ENCODE measurements around the gene NFE2. TPM values are rescaled to one million over a fixed set of nuclear protein-coding genes. Genes with fewer than 3 reads are reported as not detected.

Gene NFE2
- total RNA-seq, 1 donor from 2014 or later = 0.68 TPM

GRCh38 chr12:54257332-54257731 lies 43.5 kb downstream of the NFE2 start:
- DNase-seq (ENCODE audit: low spot score) (no peak), ATAC-seq (no peak)

GRCh38 chr12:54253240-54253639 lies 47.6 kb downstream of the NFE2 start:
- ATAC-seq = no peak
- DNase-seq (ENCODE audit: low spot score) = no peak

GRCh38 chr12:54251667-54252284 lies 49.0 kb downstream of the NFE2 start:
- DNase-seq (ENCODE audit: low spot score) = no peak
- ATAC-seq = peak; percentile 80

- ATAC-seq (no peak), DNase-seq (ENCODE audit: low spot score) (no peak)
Measured at GRCh38 chr12:54249489-54249888, 51.3 kb downstream of the NFE2 start.

- no peak for ATAC-seq
Measured at GRCh38 chr12:54246011-54246641, 54.7 kb downstream of the NFE2 start.

More at GRCh38 chr12:54246011-54246641, 54.7 kb downstream of the NFE2 start:
- no peak for DNase-seq (ENCODE audit: low spot score)

Other genes with a start within 250 kb of the NFE2 start
- gene HOXC4, start 247.2 kb downstream of the NFE2 start, total RNA-seq = 0.10 TPM
- gene SMUG1, start 112.0 kb downstream of the NFE2 start, total RNA-seq = 22.7 TPM
- gene CBX5, start 20.9 kb downstream of the NFE2 start, total RNA-seq = 21.9 TPM
- gene HNRNPA1, start 20.3 kb downstream of the NFE2 start, total RNA-seq = 144 TPM
- gene COPZ1, start 24.1 kb upstream of the NFE2 start, total RNA-seq = 71.7 TPM
- gene GPR84, start 63.5 kb upstream of the NFE2 start, total RNA-seq = not detected
- gene ZNF385A, start 83.7 kb upstream of the NFE2 start, total RNA-seq = 3.3 TPM
- gene ITGA5, start 118.3 kb upstream of the NFE2 start, total RNA-seq = 29.2 TPM
- 0.45 TPM for gene GTSF1, start 172.6 kb upstream of the NFE2 start, total RNA-seq
- gene NCKAP1L, start 196.7 kb upstream of the NFE2 start, total RNA-seq = 5.9 TPM
- gene PDE1B, start 248.6 kb upstream of the NFE2 start, total RNA-seq = 1.4 TPM

Measured in left lobe of liver (tissue), 2 donors.